ENCODE results near the gene WASL.
A peak's percentile ranks its signal among the peaks of the same experiment; 100 is the strongest.
"Not testable (repeated sequence)": the region's sequence is repeated elsewhere in the genome, so short reads cannot be mapped to it uniquely, and the experiment has no call there.

WASL gene

DNA sequence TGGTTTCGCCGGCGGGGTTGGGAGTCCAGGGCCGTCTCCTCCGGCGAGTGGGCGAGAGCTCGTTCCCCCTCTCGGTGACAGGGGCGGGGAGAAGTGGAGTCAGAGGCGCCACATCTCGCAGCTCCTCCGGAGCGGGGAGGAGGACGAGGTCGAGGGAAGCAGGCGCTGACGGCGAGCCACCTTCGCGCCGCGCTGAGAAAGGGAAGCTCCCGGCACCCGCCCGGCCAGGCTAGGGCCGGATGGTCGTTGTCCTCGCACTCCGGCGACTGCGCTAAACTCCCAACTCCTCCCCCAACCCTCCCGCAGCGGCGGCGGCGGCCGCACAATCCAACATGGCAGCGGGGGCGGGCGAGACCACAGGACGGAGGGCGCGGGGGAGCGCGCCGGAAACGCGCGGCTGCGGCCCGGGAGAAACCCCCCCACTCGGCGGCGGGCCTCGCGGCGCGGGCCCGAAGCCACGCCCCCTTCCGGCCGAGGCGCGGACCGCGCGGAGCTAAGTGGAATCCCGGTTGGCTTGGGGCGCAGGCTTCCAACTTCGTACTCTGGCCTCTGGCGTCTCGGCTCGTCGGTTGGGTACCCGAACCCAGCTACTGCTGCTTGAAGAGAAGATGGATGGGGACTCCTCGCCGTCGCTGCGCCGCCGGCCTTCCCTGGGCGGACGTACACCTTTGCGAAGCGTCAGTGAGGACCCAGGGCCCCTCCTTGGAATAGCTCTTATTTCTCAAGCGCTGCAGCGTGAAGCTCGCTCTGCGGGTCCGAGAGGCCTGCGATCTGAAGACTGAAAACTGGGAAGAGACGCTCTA, at the start of gene WASL:
WASL (minus strand) TSS at position 270 of the 803 bp plus-strand sequence; CDS start at position 1, 269 bp downstream.
- H3K36me3 ChIP-seq = no peaks in the 10 kb centered on the region
- peak within 1 kb of the TSS; percentile 81 to 92 for H3K4me3 ChIP-seq (ENCODE audit: low read depth in 1 of 2, low read length in 1 of 2)

DNA sequence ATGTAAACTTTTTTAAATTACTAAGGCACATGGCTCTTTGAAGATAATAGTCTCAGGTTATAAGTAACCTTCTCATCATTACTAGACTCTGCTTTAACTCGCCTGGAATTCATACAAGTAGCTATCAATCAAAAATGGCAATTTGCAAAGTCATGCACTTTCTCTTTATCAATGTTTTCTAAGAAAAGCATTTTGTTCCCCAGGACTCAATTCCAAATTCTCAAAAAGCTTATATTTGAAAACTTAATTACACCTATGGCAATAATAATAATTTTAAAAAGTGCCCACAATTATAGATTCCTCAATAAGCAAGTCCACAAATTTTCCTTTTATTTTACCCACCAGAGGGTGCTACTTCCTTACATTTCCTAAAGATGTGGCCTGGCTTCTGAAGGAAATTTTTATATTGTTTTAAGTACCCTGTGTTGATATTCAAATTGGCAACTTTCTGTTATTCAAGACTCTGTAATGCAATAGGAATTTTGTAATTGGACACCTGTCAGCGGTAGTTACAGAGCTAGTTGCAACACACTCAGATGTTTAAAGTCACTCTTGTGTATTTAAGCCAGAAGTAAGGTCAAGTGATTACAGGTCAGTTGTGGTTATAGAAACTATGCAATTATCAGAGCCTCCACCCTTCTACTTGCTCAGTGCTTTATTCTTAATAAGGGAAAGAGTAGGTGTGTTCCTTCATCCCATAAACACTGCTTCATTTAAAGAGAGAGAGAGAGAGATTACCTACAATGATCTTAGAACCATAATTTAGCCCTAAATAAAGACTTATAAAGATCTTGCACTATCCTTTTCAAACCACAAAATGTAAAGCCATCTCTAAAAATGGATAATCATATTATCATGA, 49.1 kb upstream of the WASL start:
- TF ChIP-seq, protein P1, sequence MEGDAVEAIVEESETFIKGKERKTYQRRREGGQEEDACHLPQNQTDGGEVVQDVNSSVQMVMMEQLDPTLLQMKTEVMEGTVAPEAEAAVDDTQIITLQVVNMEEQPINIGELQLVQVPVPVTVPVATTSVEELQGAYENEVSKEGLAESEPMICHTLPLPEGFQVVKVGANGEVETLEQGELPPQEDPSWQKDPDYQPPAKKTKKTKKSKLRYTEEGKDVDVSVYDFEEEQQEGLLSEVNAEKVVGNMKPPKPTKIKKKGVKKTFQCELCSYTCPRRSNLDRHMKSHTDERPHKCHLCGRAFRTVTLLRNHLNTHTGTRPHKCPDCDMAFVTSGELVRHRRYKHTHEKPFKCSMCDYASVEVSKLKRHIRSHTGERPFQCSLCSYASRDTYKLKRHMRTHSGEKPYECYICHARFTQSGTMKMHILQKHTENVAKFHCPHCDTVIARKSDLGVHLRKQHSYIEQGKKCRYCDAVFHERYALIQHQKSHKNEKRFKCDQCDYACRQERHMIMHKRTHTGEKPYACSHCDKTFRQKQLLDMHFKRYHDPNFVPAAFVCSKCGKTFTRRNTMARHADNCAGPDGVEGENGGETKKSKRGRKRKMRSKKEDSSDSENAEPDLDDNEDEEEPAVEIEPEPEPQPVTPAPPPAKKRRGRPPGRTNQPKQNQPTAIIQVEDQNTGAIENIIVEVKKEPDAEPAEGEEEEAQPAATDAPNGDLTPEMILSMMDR (IDR thresholded peaks at IDR 0.05) = no peak
- Histone ChIP-seq H3K36me3 (no peaks in the 10 kb centered on the region), H3K4me1 (ENCODE audit: control insufficient read depth in 1 of 2, insufficient read depth in 1 of 2, low read depth in 1 of 2, low read length in 1 of 2) (peaks cover 8 to 12% of the 10 kb centered on the region in 2 experiments), H3K4me3 (ENCODE audit: low read depth in 1 of 2, low read length in 1 of 2) (no peak overlapping the region), H3K27me3 (no peaks in the 10 kb centered on the region), H3K9me3 (no peaks in the 10 kb centered on the region), H3K27ac (no peak overlapping the region)

More for the DNA sequence above, at the start of gene WASL:
- Histone ChIP-seq H3K27me3 (peaks cover 13% of the 10 kb centered on the region), H3K4me1 (ENCODE audit: control insufficient read depth in 1 of 2, insufficient read depth in 1 of 2, low read depth in 1 of 2, low read length in 1 of 2) (peaks cover 20 to 35% of the 10 kb centered on the region in 2 experiments), H3K27ac (peak within 1 kb of the TSS; percentile 85), H3K9me3 (no peaks in the 10 kb centered on the region)
- TF ChIP-seq, protein P1 (IDR thresholded peaks at IDR 0.05) = peak; percentile 8

DNA sequence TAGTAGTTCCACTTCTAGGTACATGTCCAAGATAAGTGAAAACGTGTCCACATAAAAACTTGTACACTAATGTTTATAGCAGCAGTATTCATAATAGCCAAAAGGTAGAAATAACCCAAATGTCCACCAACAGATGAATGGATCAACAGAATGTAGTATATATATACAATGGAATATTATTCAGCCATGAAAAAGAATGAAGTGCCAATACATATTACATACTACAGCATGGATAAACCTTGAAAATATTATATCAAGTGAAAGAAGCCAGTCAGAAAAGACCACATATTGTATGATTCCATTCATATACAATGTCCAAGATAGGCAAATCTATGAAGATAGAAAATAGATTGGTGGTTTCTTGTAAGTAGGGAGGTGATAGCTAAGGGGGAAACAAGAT, 47.8 kb upstream of the WASL start:
- no peak overlapping the region for H3K27ac ChIP-seq
- no peaks in the 10 kb centered on the region for H3K36me3 ChIP-seq
- H3K4me3 ChIP-seq (ENCODE audit: low read depth in 1 of 2, low read length in 1 of 2) = no peak overlapping the region
- H3K9me3 ChIP-seq = no peaks in the 10 kb centered on the region
- peaks cover 8 to 12% of the 10 kb centered on the region in 2 experiments for H3K4me1 ChIP-seq (ENCODE audit: control insufficient read depth in 1 of 2, insufficient read depth in 1 of 2, low read depth in 1 of 2, low read length in 1 of 2)
- TF ChIP-seq, protein P1 (IDR thresholded peaks at IDR 0.05) = no peak
- H3K27me3 ChIP-seq = no peaks in the 10 kb centered on the region

DNA sequence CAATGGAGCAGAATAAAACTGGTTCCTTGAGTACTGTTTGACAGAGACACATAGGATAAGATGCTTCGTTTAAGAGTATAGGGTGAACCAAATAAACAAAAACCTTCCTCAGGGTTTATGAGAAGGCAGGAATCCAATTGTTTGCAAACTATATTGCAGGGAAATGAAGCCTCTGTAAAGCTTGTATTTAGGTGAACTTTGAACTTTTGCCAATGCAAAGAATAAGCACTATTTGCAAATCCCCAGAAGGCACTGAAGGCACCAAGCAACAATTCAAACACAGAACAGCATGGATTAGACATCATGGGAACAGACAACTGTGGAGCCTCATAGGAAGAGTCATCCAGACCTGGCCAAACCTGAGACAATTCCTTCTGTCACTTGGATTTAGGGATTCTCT, 47.1 kb upstream of the WASL start:
- H3K4me3 ChIP-seq (ENCODE audit: low read depth in 1 of 2, low read length in 1 of 2) = no peak overlapping the region

DNA sequence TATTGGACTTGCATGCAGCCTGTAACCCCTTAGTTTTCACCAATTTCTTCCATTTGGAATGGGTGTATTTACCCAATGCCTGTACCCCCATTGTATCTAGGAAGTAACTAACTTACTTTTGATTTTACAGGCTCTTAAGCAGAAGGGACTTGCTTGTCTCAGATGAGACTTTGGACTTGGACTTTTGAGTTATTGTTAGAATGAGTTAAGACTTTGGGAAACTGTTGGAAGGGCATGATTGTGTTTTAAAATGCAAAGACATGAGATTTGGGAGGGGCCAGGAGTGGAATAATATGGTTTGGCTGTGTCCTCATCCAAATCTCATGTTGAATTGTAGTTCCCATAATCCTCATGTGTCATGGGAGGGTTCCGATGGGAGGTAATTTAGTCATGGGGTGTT, 46.3 kb upstream of the WASL start:
- H3K9me3 ChIP-seq; H3K27ac ChIP-seq; H3K4me3 ChIP-seq (ENCODE audit: low read depth in 1 of 2, low read length in 1 of 2); H3K27me3 ChIP-seq; H3K36me3 ChIP-seq: not testable (repeated sequence)
- peaks cover 8 to 12% of the 10 kb centered on the region in 2 experiments for H3K4me1 ChIP-seq (ENCODE audit: control insufficient read depth in 1 of 2, insufficient read depth in 1 of 2, low read depth in 1 of 2, low read length in 1 of 2)

More for the DNA sequence above, 47.1 kb upstream of the WASL start:
- peaks cover 8 to 12% of the 10 kb centered on the region in 2 experiments for H3K4me1 ChIP-seq (ENCODE audit: control insufficient read depth in 1 of 2, insufficient read depth in 1 of 2, low read depth in 1 of 2, low read length in 1 of 2)
- H3K9me3 ChIP-seq = no peaks in the 10 kb centered on the region
- no peak overlapping the region for H3K27ac ChIP-seq
- TF ChIP-seq, protein P1 (IDR thresholded peaks at IDR 0.05) = no peak
- no peaks in the 10 kb centered on the region for H3K27me3 ChIP-seq
- H3K36me3 ChIP-seq = no peaks in the 10 kb centered on the region

Data from neutrophil (primary cell).